Measurements from ENCODE around the gene DCAF17. TPM values are rescaled to one million over a fixed set of nuclear protein-coding genes. Genes with fewer than 3 reads are reported as not detected.
A peak's percentile ranks its signal among the peaks of the same experiment; 100 is the strongest.

The DCAF17 gene
- total and polyA plus RNA-seq, 2 donors from 2014 or later = 4.9 to 18.5 TPM

GRCh38 chr2:171409436-171409971, 24.5 kb upstream of the DCAF17 start:
- TF ChIP-seq CTCF (IDR thresholded peaks at IDR 0.05; ENCODE audit: borderline replicate concordance, extremely low read depth, insufficient read depth) = no peak
- Histone ChIP-seq H3K27me3 (ENCODE audit: control insufficient read depth, insufficient read depth, low read length) (no peaks in the 10 kb centered on the region), H3K36me3 (ENCODE audit: control insufficient read depth in 2 of 3, insufficient read depth in 3 of 3, low read length in 3 of 3) (no peaks in the 10 kb centered on the region), H3K4me1 (ENCODE audit: control insufficient read depth in 2 of 3, insufficient read depth in 2 of 3, low read depth in 1 of 3, low read length in 3 of 3) (peaks cover 0 to 6% (median 3%) of the 10 kb centered on the region in 3 donors), H3K9ac (ENCODE audit: low read length in 3 of 3) (peak overlapping the region in 2 of 3 donors; percentile 49), H3K27ac (ENCODE audit: low read depth in 2 of 2, low read length in 2 of 2) (peak overlapping the region in 1 of 2 donors; percentile 32), H3K4me3 (ENCODE audit: low read length in 3 of 3) (peak overlapping the region in 2 of 3 donors; percentile 51 to 53), H3K9me3 (ENCODE audit: control insufficient read depth in 2 of 3, insufficient read depth in 1 of 3, low read length in 3 of 3) (no peaks in the 10 kb centered on the region)
- intact Hi-C loops (cut with DNase I) = no loop called here
- no peak for FAIRE-seq
- DNase-seq = peak in 1 of 5 donors; percentile 3

- H3K27ac ChIP-seq (ENCODE audit: low read depth in 2 of 2, low read length in 2 of 2) = no peak overlapping the region
- no peaks in the 10 kb centered on the region for H3K36me3 ChIP-seq (ENCODE audit: control insufficient read depth in 2 of 3, insufficient read depth in 3 of 3, low read length in 3 of 3)
- FAIRE-seq (no peak), DNase-seq (no peak)
- H3K4me3 ChIP-seq (ENCODE audit: low read length in 3 of 3) = no peak overlapping the region
- no peak overlapping the region for H3K9ac ChIP-seq (ENCODE audit: low read length in 3 of 3)
- no peaks in the 10 kb centered on the region for H3K9me3 ChIP-seq (ENCODE audit: control insufficient read depth in 2 of 3, insufficient read depth in 1 of 3, low read length in 3 of 3)
- no peak for TF ChIP-seq CTCF (IDR thresholded peaks at IDR 0.05; ENCODE audit: borderline replicate concordance, extremely low read depth, insufficient read depth)
- intact Hi-C loops (cut with DNase I) = loop anchor here (10.0 kb wide), 1 partner anchor 435 kb away; no protein-coding TSS in a partner anchor
- peaks cover 0 to 6% (median 3%) of the 10 kb centered on the region in 3 donors for H3K4me1 ChIP-seq (ENCODE audit: control insufficient read depth in 2 of 3, insufficient read depth in 2 of 3, low read depth in 1 of 3, low read length in 3 of 3)
- no peaks in the 10 kb centered on the region for H3K27me3 ChIP-seq (ENCODE audit: control insufficient read depth, insufficient read depth, low read length)
Observed at GRCh38 chr2:171410101-171410500, 23.9 kb upstream of the DCAF17 start.

- intact Hi-C loops (cut with DNase I) = loop anchor here (10.0 kb wide), 1 partner anchor 436 kb away; no protein-coding TSS in a partner anchor
- DNase-seq (peak in 1 of 5 donors; percentile 6), FAIRE-seq (no peak)
Observed at GRCh38 chr2:171410624-171411023, 23.4 kb upstream of the DCAF17 start.

More at GRCh38 chr2:171410624-171411023, 23.4 kb upstream of the DCAF17 start:
- Histone ChIP-seq H3K9me3 (ENCODE audit: control insufficient read depth in 2 of 3, insufficient read depth in 1 of 3, low read length in 3 of 3) (no peaks in the 10 kb centered on the region), H3K36me3 (ENCODE audit: control insufficient read depth in 2 of 3, insufficient read depth in 3 of 3, low read length in 3 of 3) (no peaks in the 10 kb centered on the region), H3K4me3 (ENCODE audit: low read length in 3 of 3) (no peak overlapping the region), H3K27me3 (ENCODE audit: control insufficient read depth, insufficient read depth, low read length) (no peaks in the 10 kb centered on the region), H3K27ac (ENCODE audit: low read depth in 2 of 2, low read length in 2 of 2) (no peak overlapping the region), H3K9ac (ENCODE audit: low read length in 3 of 3) (no peak overlapping the region), H3K4me1 (ENCODE audit: control insufficient read depth in 2 of 3, insufficient read depth in 2 of 3, low read depth in 1 of 3, low read length in 3 of 3) (peaks cover 0 to 6% (median 3%) of the 10 kb centered on the region in 3 donors)
- no peak for TF ChIP-seq CTCF (IDR thresholded peaks at IDR 0.05; ENCODE audit: borderline replicate concordance, extremely low read depth, insufficient read depth)
